Renal cortical epithelial cell (primary cell): Measurements from ENCODE around the gene CPEB1. TPM values are rescaled to one million over a fixed set of nuclear protein-coding genes. Genes with fewer than 3 reads are reported as not detected.
A peak's percentile ranks its signal among the peaks of the same experiment; 100 is the strongest.
"Not testable (repeated sequence)": the region's sequence is repeated elsewhere in the genome, so short reads cannot be mapped to it uniquely, and the experiment has no call there.

ENCODE experiments used
- DNase-seq: peaks from one replicate; pipeline ENCODE4 v3.0.0-alpha.2; 2011; ENCODE audit warnings: low read depth
- total RNA-seq: library from RNA; depleted of rRNA; stranded (reverse); fragments of >200 nt; gene quantifications from 2 replicates; pipeline ENCODE4 v1.2.3, GENCODE V29; 2014

CPEB1 gene
- total RNA-seq, 1 donor from 2014 or later = 0.20 TPM

DNA sequence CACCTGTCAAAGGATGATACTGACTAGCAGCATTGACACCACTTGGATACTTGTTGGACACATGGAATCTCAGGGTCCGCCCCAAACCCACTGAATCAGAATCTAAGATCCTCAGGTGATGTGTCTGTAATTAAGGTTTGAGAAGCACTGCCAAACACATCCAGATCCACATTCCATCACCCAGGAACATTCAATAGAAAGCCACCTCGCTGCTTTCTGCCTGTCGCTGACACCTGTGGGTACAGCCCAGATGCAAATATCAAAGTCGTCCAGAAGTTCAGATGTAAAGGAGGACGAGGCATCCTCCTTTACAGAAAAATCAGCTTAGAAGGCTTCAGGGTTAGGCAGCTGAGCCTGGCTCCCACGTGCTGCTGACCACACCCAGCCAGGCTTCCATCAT, 101.7 kb downstream of the CPEB1 start:
- DNase-seq = no peak

DNA sequence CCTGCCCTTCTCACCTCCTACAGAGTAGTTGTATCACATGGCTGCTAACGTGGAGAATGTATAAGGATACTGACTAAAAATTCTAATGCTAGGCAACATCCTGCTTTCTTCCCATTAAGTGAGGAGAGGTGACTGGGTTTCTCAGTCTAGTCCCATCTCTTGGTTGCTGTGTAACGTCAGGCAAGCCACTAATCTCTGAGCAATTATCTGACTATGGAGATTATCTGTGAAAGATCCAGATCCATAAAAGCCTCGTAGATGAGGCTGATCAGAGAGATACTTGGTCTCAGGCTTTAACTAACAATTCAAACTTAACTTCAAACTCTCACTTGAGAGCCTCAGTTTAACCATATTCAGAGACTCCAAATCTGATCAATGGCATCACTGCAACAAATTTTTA, 102.2 kb downstream of the CPEB1 start:
- no peak for DNase-seq

DNA sequence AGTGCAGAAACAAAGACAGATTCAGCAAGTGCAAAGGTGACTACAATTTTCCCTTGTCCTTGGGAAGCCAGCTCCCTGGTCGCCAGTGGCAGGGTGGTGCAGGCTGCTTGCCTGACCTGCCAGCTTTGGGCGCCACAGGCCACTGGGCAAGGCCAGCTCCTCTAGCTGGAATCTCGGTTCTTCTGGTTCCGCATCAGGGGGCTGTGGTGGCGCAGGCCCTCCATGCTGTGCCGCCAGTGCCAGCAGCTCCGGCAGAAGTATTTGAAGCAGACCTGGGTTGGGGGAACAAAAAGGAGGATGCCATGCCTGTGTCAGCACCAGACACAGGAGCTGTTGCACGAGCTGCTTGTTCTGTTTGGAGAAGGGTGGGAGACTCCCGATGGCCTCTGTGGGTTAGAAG, 102.7 kb downstream of the CPEB1 start:
- DNase-seq = no peak

DNA sequence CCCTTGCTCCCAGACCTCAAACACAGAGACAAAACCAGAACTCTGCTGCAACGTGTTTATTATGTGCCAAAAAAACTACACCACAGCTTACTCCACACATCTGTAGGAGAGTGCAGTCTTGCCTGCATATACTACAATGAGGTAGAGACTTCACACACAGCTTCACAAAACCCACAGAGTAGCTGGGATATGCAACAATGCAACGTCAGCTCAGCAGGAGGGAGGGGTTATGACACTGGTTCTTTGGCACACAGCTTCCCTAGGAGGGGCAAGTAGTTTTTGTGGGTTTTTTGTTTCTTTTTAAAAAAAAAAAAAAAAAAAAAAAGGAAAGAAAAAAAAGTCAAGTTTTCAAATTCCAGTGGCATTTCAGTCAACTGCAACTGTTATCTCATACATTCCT, 104.0 kb downstream of the CPEB1 start:
- peak; percentile 45 for DNase-seq

DNA sequence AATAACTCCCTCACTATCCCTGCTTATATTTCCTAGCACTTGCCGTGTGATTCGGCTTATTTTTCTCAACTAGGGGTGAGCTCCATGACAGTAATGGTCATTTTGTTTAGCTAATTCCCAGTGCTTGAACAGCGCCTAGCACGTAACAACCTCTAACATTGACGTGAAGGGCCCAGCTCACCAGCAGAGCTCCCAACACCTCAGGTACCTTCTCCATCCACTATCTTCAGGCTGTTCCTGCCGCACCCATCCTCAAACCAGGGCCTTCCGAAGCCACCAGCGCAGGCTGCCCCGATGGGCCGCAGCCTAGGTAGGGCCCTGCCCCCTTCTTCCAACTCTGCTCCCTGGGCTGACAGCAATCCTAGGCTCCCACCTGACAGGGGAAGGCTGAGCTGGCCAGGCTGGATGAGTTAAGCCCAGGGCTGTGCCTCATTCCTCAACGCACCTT, 106.2 kb downstream of the CPEB1 start:
- peak; percentile 16 for DNase-seq

DNA sequence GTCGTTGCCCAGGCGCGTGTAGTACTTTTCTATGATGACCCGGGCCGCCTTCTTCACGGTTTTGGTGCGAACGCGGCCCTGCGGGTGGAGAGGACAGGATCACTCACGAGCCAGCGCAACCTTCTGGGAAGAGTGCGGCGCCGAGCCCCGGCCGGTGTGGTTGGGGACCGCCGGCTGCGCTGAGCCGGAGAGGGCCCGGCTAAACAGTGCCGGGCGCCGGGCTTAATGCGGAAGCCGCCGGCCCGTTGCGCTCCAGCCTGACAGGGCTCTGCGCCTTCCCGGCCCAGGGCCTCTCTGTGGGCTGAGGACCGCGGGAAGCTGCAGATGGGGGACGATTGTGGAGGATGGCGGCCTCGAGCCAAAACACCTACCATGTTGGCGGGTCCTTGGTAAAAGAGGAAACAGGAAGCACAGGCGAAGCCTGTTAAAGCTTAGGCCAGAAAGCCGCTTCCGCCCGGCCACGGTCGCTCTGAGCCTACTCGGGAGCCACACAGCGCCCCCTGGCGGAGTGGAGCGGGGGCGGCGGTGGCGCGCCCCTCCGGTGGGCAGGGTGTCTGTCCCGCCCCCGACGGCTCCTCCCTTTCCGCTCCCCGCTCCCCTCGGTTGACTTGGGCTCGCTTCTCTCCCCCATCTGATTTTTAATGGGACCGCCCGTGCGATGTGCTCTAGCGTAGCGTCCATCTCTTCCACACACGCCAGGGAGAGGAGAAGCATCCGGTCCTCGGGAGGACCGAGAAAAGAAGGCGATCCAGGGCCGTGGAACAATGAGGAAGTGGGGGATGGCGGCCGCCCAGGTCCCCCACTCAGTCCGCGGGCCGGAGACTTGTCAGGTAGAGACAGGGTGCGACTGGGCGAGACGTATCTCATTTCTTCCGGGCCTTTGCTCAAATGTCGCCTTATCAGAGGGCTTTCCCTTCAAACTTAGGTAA, 106.8 kb downstream of the CPEB1 start, which contains the start of gene RPS17:
Gene RPS17 (minus strand): TSS at position 403 of the 929 bp plus-strand sequence. CDS start 29 bp downstream, at position 374.
- peak; percentile 85 for DNase-seq

DNA sequence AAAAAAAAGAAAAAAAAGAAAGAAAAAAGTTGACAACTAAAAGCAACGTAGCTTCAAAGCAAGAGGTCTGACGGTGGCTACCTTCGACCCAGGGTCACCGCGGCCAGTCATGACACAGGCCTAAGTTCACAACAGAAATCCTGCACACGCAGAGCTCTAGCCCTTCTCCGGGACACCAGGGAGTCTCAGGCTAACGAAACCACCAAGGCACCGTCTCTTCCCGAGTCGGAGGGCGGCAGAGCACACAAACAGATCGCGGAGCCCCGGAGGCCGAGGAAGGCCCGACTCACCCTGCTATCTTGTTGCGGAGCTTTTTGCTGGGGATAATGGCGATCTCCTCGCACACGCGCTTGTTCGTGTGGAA, 107.5 kb downstream of the CPEB1 start:
- no peak for DNase-seq

DNA sequence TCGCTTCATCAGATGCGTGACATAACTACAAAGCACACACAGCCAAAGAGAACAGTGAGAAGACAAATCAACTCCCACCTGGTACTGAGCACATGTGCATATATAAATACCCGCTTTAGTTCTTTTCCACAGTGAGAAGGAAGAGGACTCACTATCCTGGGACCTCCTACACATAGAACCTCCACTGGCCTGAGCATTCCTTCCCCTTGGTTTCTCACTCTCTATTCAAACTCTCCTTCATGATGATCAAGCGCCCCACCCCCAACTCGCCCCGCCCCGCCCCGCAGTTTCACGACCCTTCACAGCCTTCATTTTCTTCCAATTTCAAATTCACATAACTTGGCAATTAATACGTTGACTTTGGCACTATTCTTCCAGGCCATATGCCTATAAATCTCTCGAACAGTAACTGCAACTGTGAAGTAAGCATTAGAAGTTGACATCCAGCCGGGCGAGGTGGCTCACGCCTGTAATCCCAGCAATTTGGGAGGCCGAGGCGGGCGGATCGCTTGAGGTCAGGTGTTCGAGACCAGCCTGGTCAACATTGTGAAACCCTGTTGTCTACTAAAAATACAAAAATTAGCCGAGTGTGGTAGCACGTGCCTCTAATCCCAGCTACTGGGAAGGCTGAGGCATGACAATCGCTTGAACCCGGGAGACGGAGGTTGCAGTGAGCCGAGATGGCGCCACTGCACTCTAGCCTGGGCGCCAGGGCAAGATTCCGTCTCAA, 108.0 kb downstream of the CPEB1 start:
- no peak for DNase-seq

DNA sequence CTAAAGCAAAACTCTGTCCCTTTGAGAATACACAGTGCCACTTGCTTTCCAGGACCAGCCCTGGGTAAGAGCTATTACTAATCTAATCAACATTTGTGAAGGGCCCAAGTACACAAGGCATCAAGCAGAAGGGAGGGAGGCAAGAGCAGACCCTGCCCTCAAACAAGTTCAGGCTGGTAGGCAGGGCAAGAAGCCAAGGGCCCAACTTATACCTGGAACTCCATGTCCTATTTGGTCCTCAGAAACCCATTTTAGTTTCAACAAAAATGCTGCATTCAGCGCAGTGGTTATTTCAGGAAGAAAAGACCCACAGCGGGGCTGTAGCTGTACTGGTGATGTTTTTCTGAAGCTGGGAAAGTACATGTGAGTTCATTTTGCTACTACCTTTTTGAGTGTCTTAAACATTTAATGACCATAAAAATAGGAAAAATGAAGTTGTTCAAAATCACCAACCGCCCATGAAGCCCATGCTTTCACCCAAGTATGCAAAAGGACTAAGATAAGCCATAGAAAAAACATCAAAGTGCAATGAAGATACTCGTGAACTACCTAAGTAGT, 109.7 kb downstream of the CPEB1 start:
- DNase-seq = no peak

DNA sequence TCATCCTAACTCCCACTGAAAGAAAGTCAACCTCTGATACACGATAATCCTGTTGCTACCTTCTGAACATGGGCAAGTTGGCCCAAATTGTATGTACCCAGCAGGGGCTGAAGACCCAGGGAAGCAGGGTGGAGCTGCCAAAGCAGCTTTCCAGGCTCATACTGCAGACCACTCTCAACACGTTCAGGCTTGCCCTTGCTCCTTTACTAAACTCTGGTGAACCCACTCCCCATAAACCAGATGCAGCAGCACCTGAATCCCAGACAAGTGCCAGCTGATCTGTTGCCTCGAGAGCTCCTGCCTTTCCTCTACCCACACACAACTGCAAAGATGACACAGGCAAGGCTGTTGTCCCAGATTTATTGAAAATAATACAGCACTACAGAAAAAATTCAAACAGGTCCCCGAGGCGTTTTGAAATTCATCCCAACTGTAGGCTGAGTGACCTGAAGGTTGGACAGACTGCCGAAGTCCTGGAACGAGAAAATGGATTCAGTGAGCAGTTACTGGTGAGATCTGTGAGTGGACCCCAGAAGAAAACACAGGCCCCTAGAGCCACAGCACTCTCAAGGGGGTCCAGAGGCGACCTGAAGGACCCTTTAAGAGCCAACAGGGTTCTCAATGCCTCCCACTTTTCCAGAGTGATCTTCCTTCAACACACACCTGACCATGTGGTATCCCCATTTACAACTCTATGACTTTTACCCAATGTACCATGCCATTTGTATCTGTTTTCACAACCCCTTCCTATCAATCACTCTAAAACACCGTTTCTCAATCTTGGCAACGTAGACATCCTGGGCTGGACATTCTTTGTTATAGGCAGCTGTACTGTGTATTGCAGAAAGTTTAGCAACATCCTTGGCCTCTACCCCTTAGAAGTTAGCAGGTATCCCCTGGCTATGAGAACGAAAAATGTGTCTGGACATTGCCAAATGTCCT, 110.5 kb downstream of the CPEB1 start:
- DNase-seq = no peak

DNA sequence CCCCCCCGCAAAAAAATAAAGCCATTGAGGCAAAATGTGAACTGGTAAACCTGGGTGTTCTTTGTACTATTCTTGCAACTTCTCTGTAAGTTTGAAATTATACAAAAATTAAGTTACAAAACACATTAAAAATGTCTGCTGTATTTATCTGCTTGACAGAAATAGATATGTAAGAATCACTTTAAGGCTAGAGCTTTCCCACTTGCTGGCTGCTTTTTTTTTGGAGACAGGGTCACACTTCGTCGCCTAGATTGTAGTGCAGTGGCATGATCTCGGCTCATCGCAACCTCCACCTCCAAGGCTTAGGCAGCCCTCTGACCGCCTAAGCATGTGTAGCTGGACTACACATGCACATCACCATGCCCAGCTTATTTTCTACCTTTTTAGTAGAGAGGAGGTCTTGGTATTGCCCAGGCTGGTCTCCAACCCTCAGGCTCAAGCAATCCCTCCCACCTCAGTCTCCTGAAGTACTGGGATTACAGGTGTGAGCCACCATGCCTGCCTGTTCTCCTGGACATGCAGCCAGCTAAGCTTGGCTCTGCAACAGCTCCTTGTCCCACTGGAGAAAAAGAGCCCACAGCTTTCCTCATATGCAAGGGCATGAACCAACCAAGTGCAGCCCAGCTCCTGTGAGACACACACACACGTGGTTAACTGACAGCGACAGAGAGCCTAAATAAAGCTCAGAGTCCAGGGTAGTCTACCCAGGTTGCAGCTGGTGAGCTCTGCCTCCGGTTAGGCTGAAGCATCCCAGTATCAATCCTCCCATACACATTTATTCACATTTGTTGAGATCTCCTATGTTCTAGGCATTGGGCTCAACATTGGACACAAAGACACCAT, 111.4 kb downstream of the CPEB1 start:
- DNase-seq = no peak

DNA sequence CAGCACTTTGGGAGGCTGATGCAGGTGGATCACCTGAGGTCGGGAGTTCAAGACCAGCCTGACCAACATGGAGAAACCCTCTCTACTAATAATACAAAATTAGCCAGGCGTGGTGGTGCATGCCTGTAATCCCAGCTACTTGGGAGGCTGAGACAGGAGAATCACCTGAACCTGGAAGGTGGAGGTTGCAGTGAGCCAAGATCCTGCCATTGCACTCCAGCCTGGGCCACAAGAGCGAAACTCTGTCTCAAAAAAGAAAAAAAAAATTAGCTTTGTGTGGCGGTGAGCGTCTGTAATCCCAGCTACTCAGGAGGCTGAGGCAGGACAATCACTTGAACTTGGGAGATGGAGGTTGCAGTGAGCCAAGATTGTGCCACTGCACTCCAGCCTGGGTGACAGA, 112.0 kb downstream of the CPEB1 start:
- DNase-seq = not testable (repeated sequence)

DNA sequence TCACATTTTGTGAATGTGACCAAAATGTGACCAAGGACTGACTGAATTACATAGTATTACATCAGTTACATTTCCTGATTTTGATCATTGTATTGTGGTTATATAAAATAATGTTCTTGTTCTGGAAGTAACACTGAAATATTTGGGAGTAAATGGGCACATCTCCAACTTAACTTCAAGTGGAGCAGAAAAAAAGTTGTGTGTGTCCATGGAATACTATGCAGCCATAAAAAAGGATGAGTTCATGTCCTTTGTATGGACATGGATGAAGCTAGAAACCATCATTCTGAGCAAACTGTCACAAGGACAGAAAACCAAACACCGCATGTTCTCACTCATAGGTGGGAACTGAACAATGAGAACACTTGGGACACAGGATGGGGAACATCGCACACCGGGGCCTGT, 112.7 kb downstream of the CPEB1 start:
- not testable (repeated sequence) for DNase-seq

DNA sequence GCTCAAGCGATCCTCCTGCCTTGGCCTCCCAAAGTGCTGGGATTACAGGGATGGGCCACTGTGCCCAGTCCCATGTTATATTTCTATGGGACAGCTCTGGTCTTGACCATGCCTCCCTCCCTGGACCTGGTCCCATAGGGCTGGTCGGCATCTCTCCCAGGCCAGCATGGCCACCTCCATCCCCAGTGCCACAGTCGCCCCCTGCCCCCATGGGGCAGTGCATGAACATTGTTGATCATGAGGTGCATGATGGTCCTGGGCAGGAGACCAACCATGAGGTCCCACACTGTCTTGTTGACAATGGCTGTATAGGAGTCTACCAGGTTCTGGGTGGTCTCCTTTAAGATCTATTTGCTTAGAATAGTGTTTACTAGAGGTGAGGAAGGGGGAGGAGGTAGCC, 113.4 kb downstream of the CPEB1 start:
- DNase-seq = no peak

DNA sequence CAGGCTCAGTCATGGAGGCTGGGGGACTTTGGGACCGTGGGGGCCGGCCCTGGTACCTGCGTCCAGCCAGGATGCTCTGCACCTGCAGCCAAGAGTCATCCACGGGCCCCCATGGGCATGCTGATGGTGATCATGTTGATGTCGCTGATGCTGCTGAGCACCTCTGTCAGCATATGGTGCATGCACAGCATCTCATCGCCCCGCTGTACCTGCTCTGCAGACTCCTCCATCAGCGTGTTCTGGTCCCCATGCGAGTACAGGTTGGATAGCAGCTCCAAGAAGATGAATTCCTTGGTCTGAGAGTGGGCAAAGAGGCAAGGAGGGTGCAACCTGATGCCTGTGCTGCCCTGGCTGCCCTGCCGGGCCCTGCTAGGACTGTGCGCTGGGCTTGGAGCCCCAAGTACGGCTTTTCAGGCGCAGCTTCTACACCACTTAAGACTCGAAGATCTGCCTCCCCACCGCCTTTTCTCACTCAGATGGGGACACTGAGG, 114.1 kb downstream of the CPEB1 start:
- DNase-seq = no peak

DNA sequence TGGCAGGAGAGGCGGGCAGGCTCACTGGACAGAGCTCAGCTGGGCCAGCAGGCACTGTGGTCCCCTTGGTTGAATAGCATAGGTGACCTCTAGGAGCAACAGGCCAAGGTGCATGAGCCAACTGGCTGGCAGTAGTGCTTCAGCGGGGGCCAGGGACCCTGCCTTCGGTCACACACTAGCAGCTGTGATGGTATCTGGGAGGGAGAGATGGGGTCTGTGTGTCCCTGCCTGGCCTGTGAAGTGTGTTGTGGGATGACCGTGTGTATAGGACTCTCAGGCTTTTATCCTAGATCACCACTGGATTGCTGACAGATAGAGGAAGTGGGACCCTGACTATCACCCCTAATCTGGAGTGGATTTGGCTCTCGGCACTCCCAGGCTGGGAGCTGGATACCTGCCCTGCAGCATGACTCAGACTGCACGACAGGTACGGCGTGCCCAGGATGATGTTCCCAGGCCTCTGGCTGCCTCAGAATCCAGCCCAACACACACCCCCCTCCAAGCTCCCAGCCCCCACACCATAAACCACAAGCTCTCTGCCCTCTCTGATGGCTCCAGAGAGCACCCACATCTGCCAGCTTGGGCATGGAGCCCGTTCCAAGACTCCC, 114.7 kb downstream of the CPEB1 start:
- DNase-seq = no peak

DNA sequence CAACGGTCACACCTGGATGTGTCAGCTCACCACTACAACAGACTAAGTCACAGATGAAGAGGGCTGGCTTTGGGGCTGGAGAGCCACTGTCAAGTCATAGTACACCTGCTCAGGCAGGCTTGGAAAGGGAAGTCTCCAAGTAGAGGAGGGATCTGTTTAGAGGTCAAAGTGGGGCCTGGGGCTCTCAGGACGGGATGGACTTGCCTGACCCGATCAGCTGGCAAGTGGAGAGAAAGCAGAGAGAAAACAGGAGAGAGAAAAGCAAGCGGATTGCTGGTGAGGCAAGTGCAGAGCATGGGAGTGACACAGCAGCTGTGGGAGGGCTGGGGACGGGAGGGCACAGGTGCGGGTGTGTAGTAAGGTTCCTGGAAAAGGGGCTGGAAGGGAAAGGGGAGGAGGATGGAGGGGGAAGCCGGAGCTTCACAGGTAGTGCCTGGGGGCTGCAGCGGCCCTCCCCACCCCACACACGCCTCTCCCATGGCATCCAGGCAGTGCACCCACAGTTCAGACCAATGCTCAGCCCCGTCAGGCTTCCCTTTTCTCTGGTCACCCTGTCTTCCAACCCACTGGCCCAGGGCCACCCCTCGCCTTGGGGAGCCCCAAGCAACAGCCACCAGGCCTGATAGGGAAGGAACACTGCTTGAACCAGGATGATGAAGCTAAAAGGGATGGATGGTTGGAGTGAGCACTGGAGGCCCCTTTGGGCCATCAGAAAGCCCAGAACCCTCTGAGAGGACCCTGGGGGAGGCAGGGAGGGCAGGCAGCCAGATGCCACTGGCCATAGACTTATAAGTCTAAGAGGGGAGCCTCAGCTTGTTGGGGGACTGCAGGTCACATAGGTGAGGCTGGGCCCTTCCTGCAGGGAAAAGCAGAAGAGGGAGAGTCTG, 115.4 kb downstream of the CPEB1 start:
- no peak for DNase-seq

DNA sequence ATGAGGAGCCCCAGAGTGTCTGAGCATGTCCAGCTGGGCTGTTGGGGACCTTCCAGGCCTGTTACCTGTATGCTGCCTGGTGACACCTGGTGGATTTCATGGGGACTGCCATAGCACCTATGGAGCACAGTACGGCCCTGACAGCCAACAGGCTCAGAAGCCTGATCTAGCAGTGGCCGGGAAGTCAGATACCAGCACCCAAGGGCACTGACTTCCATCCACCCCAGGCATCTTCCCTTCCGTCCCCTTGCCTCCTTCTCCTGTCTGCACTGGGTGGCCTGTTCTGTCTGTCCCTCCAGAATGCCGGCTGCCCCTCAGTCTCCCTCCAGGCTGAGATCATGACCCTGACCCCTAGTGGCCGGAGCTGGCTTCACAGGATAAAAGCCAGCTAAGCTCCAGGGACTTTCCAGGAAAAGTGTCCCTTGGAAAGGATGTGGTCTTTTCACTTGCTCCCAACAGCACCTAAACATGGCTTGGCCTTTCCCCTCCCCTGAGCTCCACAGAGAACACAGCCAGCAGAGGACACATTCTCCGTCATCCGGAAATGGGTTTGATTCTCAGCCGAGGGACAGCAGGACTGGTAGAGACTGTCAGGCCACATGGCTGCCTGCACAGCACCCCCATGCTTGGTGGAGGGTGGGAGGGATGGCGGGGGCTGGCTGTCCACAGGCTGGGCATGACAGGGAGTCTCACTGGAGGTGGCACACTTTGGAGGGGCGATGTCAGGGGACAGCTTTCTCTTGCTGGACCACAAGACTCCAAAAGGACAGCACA, 116.4 kb downstream of the CPEB1 start:
- peak; percentile 70 for DNase-seq
